ENCODE results near the gene XG.

Gene XG

GRCh38 chrX:2785538-2785937, 33.7 kb downstream of the XG start:
- TF ChIP-seq CTCF (IDR thresholded peaks at IDR 0.05; ENCODE audit: low read length) (no peak), EZH2 (IDR thresholded peaks at IDR 0.05; ENCODE audit: borderline replicate concordance, low read length) (no peak)

GRCh38 chrX:2788980-2789379, 37.1 kb downstream of the XG start:
- H3K9me3 ChIP-seq (ENCODE audit: low read length): no peaks in the 10 kb centered on the region

More at GRCh38 chrX:2785538-2785937, 33.7 kb downstream of the XG start:
- Histone ChIP-seq H3K9me3 (ENCODE audit: low read length) (no peaks in the 10 kb centered on the region), H3K27me3 (ENCODE audit: insufficient read depth, low read length) (no peaks in the 10 kb centered on the region), H3K4me3 (ENCODE audit: low read depth, low read length, poor library complexity, severe bottlenecking) (no peak overlapping the region), H3K4me1 (ENCODE audit: insufficient read depth, low read length, severe bottlenecking) (no peaks in the 10 kb centered on the region), H3F3A (ENCODE audit: insufficient read depth, low read length) (no peaks in the 10 kb centered on the region), H3K9ac (ENCODE audit: low read length) (no peak overlapping the region), H3K9me2 (ENCODE audit: low read depth, low read length) (no peaks in the 10 kb centered on the region), H3K4me2 (ENCODE audit: low read length) (no peak overlapping the region), H3K27ac (ENCODE audit: low read depth, low read length, poor library complexity, severe bottlenecking) (no peak overlapping the region), H3K79me2 (ENCODE audit: insufficient read depth, low read length) (no peaks in the 10 kb centered on the region), H3K36me3 (ENCODE audit: insufficient read depth, low read length) (no peaks in the 10 kb centered on the region), H2AFZ (ENCODE audit: low read length) (no peak overlapping the region), H4K20me1 (ENCODE audit: insufficient read depth, low read length) (no peaks in the 10 kb centered on the region)

GRCh38 chrX:2789569-2789968, 37.7 kb downstream of the XG start:
- H3K9me2 ChIP-seq (ENCODE audit: low read depth, low read length): no peaks in the 10 kb centered on the region
- H3K4me3 ChIP-seq (ENCODE audit: low read depth, low read length, poor library complexity, severe bottlenecking): no peak overlapping the region
- H3K4me2 ChIP-seq (ENCODE audit: low read length): no peak overlapping the region
- H3K36me3 ChIP-seq (ENCODE audit: insufficient read depth, low read length): no peaks in the 10 kb centered on the region
- no peaks in the 10 kb centered on the region for H3K27me3 ChIP-seq (ENCODE audit: insufficient read depth, low read length)
- H3K9me3 ChIP-seq (ENCODE audit: low read length): no peaks in the 10 kb centered on the region
- H3K27ac ChIP-seq (ENCODE audit: low read depth, low read length, poor library complexity, severe bottlenecking): no peak overlapping the region
- H3K9ac ChIP-seq (ENCODE audit: low read length): no peak overlapping the region
- no peaks in the 10 kb centered on the region for H3F3A ChIP-seq (ENCODE audit: insufficient read depth, low read length)
- no peaks in the 10 kb centered on the region for H3K4me1 ChIP-seq (ENCODE audit: insufficient read depth, low read length, severe bottlenecking)
- H2AFZ ChIP-seq (ENCODE audit: low read length): no peak overlapping the region
- H4K20me1 ChIP-seq (ENCODE audit: insufficient read depth, low read length): no peaks in the 10 kb centered on the region
- no peak for TF ChIP-seq EZH2 (IDR thresholded peaks at IDR 0.05; ENCODE audit: borderline replicate concordance, low read length)
- TF ChIP-seq CTCF (IDR thresholded peaks at IDR 0.05; ENCODE audit: low read length): no peak
- H3K79me2 ChIP-seq (ENCODE audit: insufficient read depth, low read length): no peaks in the 10 kb centered on the region

More at GRCh38 chrX:2788980-2789379, 37.1 kb downstream of the XG start:
- H2AFZ ChIP-seq (ENCODE audit: low read length): no peak overlapping the region
- H3K4me3 ChIP-seq (ENCODE audit: low read depth, low read length, poor library complexity, severe bottlenecking): no peak overlapping the region
- no peaks in the 10 kb centered on the region for H3K4me1 ChIP-seq (ENCODE audit: insufficient read depth, low read length, severe bottlenecking)
- no peaks in the 10 kb centered on the region for H4K20me1 ChIP-seq (ENCODE audit: insufficient read depth, low read length)
- no peak overlapping the region for H3K4me2 ChIP-seq (ENCODE audit: low read length)
- no peak for TF ChIP-seq EZH2 (IDR thresholded peaks at IDR 0.05; ENCODE audit: borderline replicate concordance, low read length)
- no peak for TF ChIP-seq CTCF (IDR thresholded peaks at IDR 0.05; ENCODE audit: low read length)
- no peaks in the 10 kb centered on the region for H3K36me3 ChIP-seq (ENCODE audit: insufficient read depth, low read length)
- H3F3A ChIP-seq (ENCODE audit: insufficient read depth, low read length): no peaks in the 10 kb centered on the region
- H3K9me2 ChIP-seq (ENCODE audit: low read depth, low read length): no peaks in the 10 kb centered on the region
- H3K9ac ChIP-seq (ENCODE audit: low read length): no peak overlapping the region
- no peaks in the 10 kb centered on the region for H3K79me2 ChIP-seq (ENCODE audit: insufficient read depth, low read length)
- H3K27ac ChIP-seq (ENCODE audit: low read depth, low read length, poor library complexity, severe bottlenecking): no peak overlapping the region
- H3K27me3 ChIP-seq (ENCODE audit: insufficient read depth, low read length): no peaks in the 10 kb centered on the region

Measured in OCI-LY1 (cell line).